ENCODE measurements around the gene KRTAP10-4. TPM values are rescaled to one million over a fixed set of nuclear protein-coding genes. Genes with fewer than 3 reads are reported as not detected.

KRTAP10-4 gene
- total RNA-seq, 1 donor from 2014 or later = not detected

DNA sequence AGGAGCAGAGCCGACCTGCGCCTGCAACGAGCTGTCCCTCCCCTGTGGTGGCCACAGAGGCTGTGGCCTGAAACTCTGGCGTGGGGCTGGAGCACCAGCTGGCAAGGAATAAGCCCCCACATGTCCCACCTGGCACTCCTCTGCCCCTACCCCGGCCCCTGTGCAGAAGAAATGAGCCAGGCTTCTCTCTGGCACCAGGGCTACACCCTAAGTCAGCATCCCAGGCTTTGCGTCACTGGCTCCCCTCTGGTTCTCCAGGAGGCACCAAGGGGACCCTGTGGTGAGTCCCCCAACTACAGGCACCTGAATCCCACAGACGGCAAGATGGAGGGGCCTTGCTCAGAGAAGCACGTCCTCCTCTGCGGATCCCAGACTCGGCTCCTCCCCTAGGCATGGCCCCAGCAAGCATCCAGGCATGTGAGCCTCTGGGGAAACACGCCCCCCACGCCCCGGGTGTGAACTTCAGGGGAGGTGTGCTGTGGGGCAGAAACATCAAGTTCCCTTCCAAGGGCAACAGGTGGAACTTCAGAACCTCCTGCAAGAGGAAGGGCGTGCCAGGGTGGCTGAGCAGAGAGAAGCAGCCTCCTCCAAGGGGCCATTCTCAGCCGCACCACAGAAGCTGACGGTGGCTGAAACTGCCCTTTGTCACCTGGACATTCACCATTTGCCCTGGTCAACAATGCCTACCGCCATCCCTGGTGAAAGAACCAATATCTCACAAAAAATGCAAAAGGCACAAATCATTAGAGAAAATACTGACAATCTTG is 29.8 kb downstream of the KRTAP10-4 start:
- H3K27me3 ChIP-seq (ENCODE audit: insufficient read depth, low read length) = no peaks in the 10 kb centered on the region
- no peaks in the 10 kb centered on the region for H3K4me1 ChIP-seq (ENCODE audit: insufficient read depth, low read length)
- H3K9ac ChIP-seq (ENCODE audit: low read length) = no peak overlapping the region
- H3K4me3 ChIP-seq (ENCODE audit: insufficient read depth, low read depth, low read length) = no peak overlapping the region
- no peak overlapping the region for H3K4me2 ChIP-seq (ENCODE audit: low read length)
- peaks cover 3% of the 10 kb centered on the region for H3K9me3 ChIP-seq (ENCODE audit: insufficient read depth, low read depth, low read length)
- Mint-ChIP-seq H3K4me3 (ENCODE audit: unreplicated experiment) (no peak overlapping the region), H3K27ac (ENCODE audit: unreplicated experiment) (no peak overlapping the region), H3K9me3 (ENCODE audit: unreplicated experiment) (peaks cover 11% of the 10 kb centered on the region), H3K27me3 (ENCODE audit: low read depth, unreplicated experiment) (peaks cover 41% of the 10 kb centered on the region), H3K36me3 (ENCODE audit: low read depth, unreplicated experiment) (peaks cover 2% of the 10 kb centered on the region), H3K4me1 (ENCODE audit: low read depth, unreplicated experiment) (no peaks in the 10 kb centered on the region)
- no peaks in the 10 kb centered on the region for H4K20me1 ChIP-seq (ENCODE audit: insufficient read depth, low read length)
- H3K79me2 ChIP-seq (ENCODE audit: insufficient read depth, low read length) = no peaks in the 10 kb centered on the region
- FAIRE-seq = no peak
- H3K36me3 ChIP-seq (ENCODE audit: insufficient read depth, low read length) = no peaks in the 10 kb centered on the region
- TF ChIP-seq EZH2 (IDR thresholded peaks at IDR 0.05; ENCODE audit: insufficient read depth, low read length) = no peak
- TF ChIP-seq CTCF (IDR thresholded peaks at IDR 0.05; ENCODE audit: insufficient read depth, low read depth, low read length) = no peak
- DNase-seq (ENCODE audit: low read depth) = no peak
- H3K27ac ChIP-seq (ENCODE audit: low read depth, low read length) = no peak overlapping the region
- H2AFZ ChIP-seq (ENCODE audit: low read depth, low read length) = no peak overlapping the region

- Mint-ChIP-seq H3K4me1 (ENCODE audit: low read depth, unreplicated experiment) (no peaks in the 10 kb centered on the region), H3K36me3 (ENCODE audit: low read depth, unreplicated experiment) (peaks cover 2% of the 10 kb centered on the region)
Observed at GRCh38 chr21:44603911-44604310, 30.4 kb downstream of the KRTAP10-4 start.

More at GRCh38 chr21:44603911-44604310, 30.4 kb downstream of the KRTAP10-4 start:
- Histone ChIP-seq H3K79me2 (ENCODE audit: insufficient read depth, low read length) (no peaks in the 10 kb centered on the region), H3K36me3 (ENCODE audit: insufficient read depth, low read length) (no peaks in the 10 kb centered on the region), H3K27ac (ENCODE audit: low read depth, low read length) (no peak overlapping the region), H2AFZ (ENCODE audit: low read depth, low read length) (no peak overlapping the region), H3K9me3 (ENCODE audit: insufficient read depth, low read depth, low read length) (peaks cover 3% of the 10 kb centered on the region), H3K4me2 (ENCODE audit: low read length) (no peak overlapping the region), H3K4me3 (ENCODE audit: insufficient read depth, low read depth, low read length) (no peak overlapping the region), H4K20me1 (ENCODE audit: insufficient read depth, low read length) (no peaks in the 10 kb centered on the region), H3K27me3 (ENCODE audit: insufficient read depth, low read length) (no peaks in the 10 kb centered on the region), H3K9ac (ENCODE audit: low read length) (no peak overlapping the region), H3K4me1 (ENCODE audit: insufficient read depth, low read length) (no peaks in the 10 kb centered on the region)
- DNase-seq (ENCODE audit: low read depth) = no peak
- peaks cover 10% of the 10 kb centered on the region for H3K9me3 Mint-ChIP-seq (ENCODE audit: unreplicated experiment)
- H3K4me3 Mint-ChIP-seq (ENCODE audit: unreplicated experiment) = no peak overlapping the region
- no peak overlapping the region for H3K27ac Mint-ChIP-seq (ENCODE audit: unreplicated experiment)
- TF ChIP-seq EZH2 (IDR thresholded peaks at IDR 0.05; ENCODE audit: insufficient read depth, low read length) (no peak), CTCF (IDR thresholded peaks at IDR 0.05; ENCODE audit: insufficient read depth, low read depth, low read length) (no peak)
- H3K27me3 Mint-ChIP-seq (ENCODE audit: low read depth, unreplicated experiment) = peaks cover 41% of the 10 kb centered on the region
- no peak for FAIRE-seq

Data from astrocyte (in vitro differentiated cells and primary cell).